ENCODE data around the gene P2RY8.
"Not testable (repeated sequence)": the region's sequence is repeated elsewhere in the genome, so short reads cannot be mapped to it uniquely, and the experiment has no call there.

Gene P2RY8

GRCh38 chrX:1558761-1559468 is 21.9 kb upstream of the P2RY8 start:
- no peak for TF ChIP-seq CTCF (IDR thresholded peaks at IDR 0.05)
- no peak overlapping the region for H3K27ac ChIP-seq
- H3K36me3 ChIP-seq = no peaks in the 10 kb centered on the region
- H3K9me3 ChIP-seq = no peaks in the 10 kb centered on the region
- no peaks in the 10 kb centered on the region for H3K27me3 ChIP-seq
- H3K4me1 ChIP-seq (ENCODE audit: control insufficient read depth in 1 of 2, insufficient read depth in 1 of 2, low read depth in 1 of 2, low read length in 1 of 2) = peaks cover 5 to 11% of the 10 kb centered on the region in 2 experiments
- H3K4me3 ChIP-seq (ENCODE audit: low read depth in 1 of 2, low read length in 1 of 2) = no peak overlapping the region

- not testable (repeated sequence) for H3K27me3 ChIP-seq; H3K27ac ChIP-seq; H3K4me3 ChIP-seq (ENCODE audit: low read depth in 1 of 2, low read length in 1 of 2); H3K9me3 ChIP-seq; H3K36me3 ChIP-seq
- peaks cover 5 to 11% of the 10 kb centered on the region in 2 experiments for H3K4me1 ChIP-seq (ENCODE audit: control insufficient read depth in 1 of 2, insufficient read depth in 1 of 2, low read depth in 1 of 2, low read length in 1 of 2)
Observed at GRCh38 chrX:1557442-1557841, 20.5 kb upstream of the P2RY8 start.

GRCh38 chrX:1555370-1555769 is 18.4 kb upstream of the P2RY8 start:
- Histone ChIP-seq H3K4me3 (ENCODE audit: low read depth in 1 of 2, low read length in 1 of 2) (no peak overlapping the region), H3K4me1 (ENCODE audit: control insufficient read depth in 1 of 2, insufficient read depth in 1 of 2, low read depth in 1 of 2, low read length in 1 of 2) (peaks cover 5 to 11% of the 10 kb centered on the region in 2 experiments), H3K27ac (peak overlapping the region; percentile 50), H3K9me3 (no peaks in the 10 kb centered on the region), H3K36me3 (no peaks in the 10 kb centered on the region), H3K27me3 (no peaks in the 10 kb centered on the region)
- no peak for TF ChIP-seq CTCF (IDR thresholded peaks at IDR 0.05)

GRCh38 chrX:1554469-1555210 is 17.7 kb upstream of the P2RY8 start:
- peaks cover 5 to 11% of the 10 kb centered on the region in 2 experiments for H3K4me1 ChIP-seq (ENCODE audit: control insufficient read depth in 1 of 2, insufficient read depth in 1 of 2, low read depth in 1 of 2, low read length in 1 of 2)

GRCh38 chrX:1551959-1552546 is 15.1 kb upstream of the P2RY8 start:
- H3K27ac ChIP-seq = no peak overlapping the region
- H3K9me3 ChIP-seq = no peaks in the 10 kb centered on the region
- H3K36me3 ChIP-seq = no peaks in the 10 kb centered on the region
- no peaks in the 10 kb centered on the region for H3K27me3 ChIP-seq
- H3K4me1 ChIP-seq (ENCODE audit: control insufficient read depth in 1 of 2, insufficient read depth in 1 of 2, low read depth in 1 of 2, low read length in 1 of 2) = peaks cover 7 to 15% of the 10 kb centered on the region in 2 experiments
- H3K4me3 ChIP-seq (ENCODE audit: low read depth in 1 of 2, low read length in 1 of 2) = no peak overlapping the region
- TF ChIP-seq CTCF (IDR thresholded peaks at IDR 0.05) = no peak

More at GRCh38 chrX:1554469-1555210, 17.7 kb upstream of the P2RY8 start:
- no peak overlapping the region for H3K4me3 ChIP-seq (ENCODE audit: low read depth in 1 of 2, low read length in 1 of 2)
- H3K9me3 ChIP-seq = no peaks in the 10 kb centered on the region
- peak overlapping the region; percentile 50 for H3K27ac ChIP-seq
- no peak for TF ChIP-seq CTCF (IDR thresholded peaks at IDR 0.05)
- no peaks in the 10 kb centered on the region for H3K36me3 ChIP-seq
- no peaks in the 10 kb centered on the region for H3K27me3 ChIP-seq

All from neutrophil (primary cell).